ENCODE data around the gene UGT1A7. TPM values are rescaled to one million over a fixed set of nuclear protein-coding genes. Genes with fewer than 3 reads are reported as not detected.

The UGT1A7 gene
- total RNA-seq, 2 experiments from 2014 or later = not detected

GRCh38 chr2:233794128-233794658, 112.5 kb downstream of the UGT1A7 start:
- Mint-ChIP-seq H3K4me3 (no peak overlapping the region), H3K9me3 (no peaks in the 10 kb centered on the region), H3K4me1 (no peaks in the 10 kb centered on the region), H3K27ac (no peak overlapping the region), H3K27me3 (no peaks in the 10 kb centered on the region), H3K36me3 (ENCODE audit: low read depth) (no peaks in the 10 kb centered on the region)
- CTCF ChIA-PET = no interaction called here
- no peak for DNase-seq
- POLR2A ChIA-PET = no interaction called here

- Mint-ChIP-seq H3K4me3 (no peak overlapping the region), H3K9me3 (no peaks in the 10 kb centered on the region), H3K27me3 (no peaks in the 10 kb centered on the region), H3K27ac (no peak overlapping the region), H3K4me1 (no peaks in the 10 kb centered on the region), H3K36me3 (ENCODE audit: low read depth) (no peaks in the 10 kb centered on the region)
- peak; percentile 8 for DNase-seq
- POLR2A ChIA-PET = no interaction called here
- CTCF ChIA-PET = no interaction called here
Measured at GRCh38 chr2:233795735-233796171, 114.1 kb downstream of the UGT1A7 start.

GRCh38 chr2:233796254-233796653, 114.6 kb downstream of the UGT1A7 start:
- no peaks in the 10 kb centered on the region for H3K9me3 Mint-ChIP-seq
- H3K27ac Mint-ChIP-seq = no peak overlapping the region
- ChIA-PET CTCF (no interaction called here), POLR2A (no interaction called here)
- H3K4me3 Mint-ChIP-seq = no peak overlapping the region
- DNase-seq = no peak
- no peaks in the 10 kb centered on the region for H3K27me3 Mint-ChIP-seq
- H3K4me1 Mint-ChIP-seq = peaks cover 2% of the 10 kb centered on the region
- no peaks in the 10 kb centered on the region for H3K36me3 Mint-ChIP-seq (ENCODE audit: low read depth)

- peak; percentile 7 for DNase-seq
- CTCF ChIA-PET = no interaction called here
Measured at GRCh38 chr2:233798335-233799086, 116.8 kb downstream of the UGT1A7 start.

GRCh38 chr2:233799087-233799665, 117.5 kb downstream of the UGT1A7 start:
- no peak overlapping the region for H3K27ac Mint-ChIP-seq
- POLR2A ChIA-PET = no interaction called here

More at GRCh38 chr2:233798335-233799086, 116.8 kb downstream of the UGT1A7 start:
- Mint-ChIP-seq H3K27ac (no peak overlapping the region), H3K4me3 (no peak overlapping the region), H3K27me3 (no peaks in the 10 kb centered on the region), H3K4me1 (peaks cover 4% of the 10 kb centered on the region), H3K9me3 (no peaks in the 10 kb centered on the region), H3K36me3 (ENCODE audit: low read depth) (no peaks in the 10 kb centered on the region)
- POLR2A ChIA-PET = no interaction called here

DNA sequence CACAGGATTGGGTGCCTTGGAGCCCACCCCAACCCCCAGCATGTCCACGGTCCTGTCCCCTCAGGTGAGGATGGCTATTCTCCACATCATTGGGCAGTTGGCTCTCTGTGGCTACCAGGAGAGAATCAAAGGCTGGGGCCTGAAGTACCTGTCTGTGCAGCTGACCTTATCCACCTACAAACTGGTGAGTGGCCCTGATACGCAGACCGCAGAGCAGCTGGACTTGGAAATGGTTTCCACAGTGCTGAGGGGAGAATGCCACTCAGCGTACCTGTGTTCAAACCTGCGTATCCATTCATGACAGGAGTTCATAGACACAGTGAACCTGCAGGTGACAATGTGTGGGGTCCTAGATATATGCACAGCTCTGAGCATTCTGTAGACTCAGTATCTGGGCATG, 118.0 kb downstream of the UGT1A7 start:
- Mint-ChIP-seq H3K36me3 (ENCODE audit: low read depth) (no peaks in the 10 kb centered on the region), H3K4me1 (peaks cover 4% of the 10 kb centered on the region), H3K4me3 (no peak overlapping the region), H3K27me3 (no peaks in the 10 kb centered on the region), H3K27ac (no peak overlapping the region), H3K9me3 (no peaks in the 10 kb centered on the region)
- CTCF ChIA-PET = no interaction called here
- POLR2A ChIA-PET = no interaction called here
- DNase-seq = peak; percentile 9

More at GRCh38 chr2:233799087-233799665, 117.5 kb downstream of the UGT1A7 start:
- Mint-ChIP-seq H3K27me3 (no peaks in the 10 kb centered on the region), H3K4me1 (peaks cover 4% of the 10 kb centered on the region), H3K9me3 (no peaks in the 10 kb centered on the region), H3K36me3 (ENCODE audit: low read depth) (no peaks in the 10 kb centered on the region), H3K4me3 (no peak overlapping the region)
- CTCF ChIA-PET = no interaction called here
- DNase-seq = peak; percentile 7

DNA sequence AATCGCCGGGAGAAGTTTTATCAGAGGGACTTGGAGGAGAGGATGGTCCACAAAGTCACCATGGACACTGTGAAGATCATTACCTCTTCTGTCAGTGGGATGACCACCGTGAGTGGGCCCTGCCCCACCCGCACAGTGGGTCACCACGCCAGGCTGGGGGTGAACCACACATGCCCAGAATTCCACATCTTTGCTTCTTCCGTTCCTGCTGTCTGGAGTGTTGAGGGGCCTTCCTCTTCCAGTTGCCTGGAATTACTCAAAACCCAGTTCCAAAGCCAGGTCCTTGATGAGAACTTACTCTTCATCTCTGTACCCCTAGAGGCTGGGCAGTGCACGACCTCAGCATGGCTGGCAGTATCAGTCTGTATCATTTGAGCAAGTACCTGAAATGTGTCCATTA, 118.5 kb downstream of the UGT1A7 start:
- POLR2A ChIA-PET = no interaction called here

GRCh38 chr2:233801357-233802131, 119.8 kb downstream of the UGT1A7 start:
- H3K27ac Mint-ChIP-seq = no peak overlapping the region
- no peak overlapping the region for H3K4me3 Mint-ChIP-seq
- CTCF ChIA-PET = no interaction called here
- H3K9me3 Mint-ChIP-seq = no peaks in the 10 kb centered on the region
- H3K27me3 Mint-ChIP-seq = peaks cover 7% of the 10 kb centered on the region
- DNase-seq = peak; percentile 17
- no peaks in the 10 kb centered on the region for H3K36me3 Mint-ChIP-seq (ENCODE audit: low read depth)
- POLR2A ChIA-PET = no interaction called here
- peaks cover 4% of the 10 kb centered on the region for H3K4me1 Mint-ChIP-seq

More for the DNA sequence above, 118.5 kb downstream of the UGT1A7 start:
- Mint-ChIP-seq H3K4me3 (no peak overlapping the region), H3K4me1 (peaks cover 4% of the 10 kb centered on the region), H3K9me3 (no peaks in the 10 kb centered on the region), H3K36me3 (ENCODE audit: low read depth) (no peaks in the 10 kb centered on the region), H3K27me3 (peaks cover 4% of the 10 kb centered on the region), H3K27ac (no peak overlapping the region)
- CTCF ChIA-PET = no interaction called here
- peak; percentile 7 for DNase-seq

DNA sequence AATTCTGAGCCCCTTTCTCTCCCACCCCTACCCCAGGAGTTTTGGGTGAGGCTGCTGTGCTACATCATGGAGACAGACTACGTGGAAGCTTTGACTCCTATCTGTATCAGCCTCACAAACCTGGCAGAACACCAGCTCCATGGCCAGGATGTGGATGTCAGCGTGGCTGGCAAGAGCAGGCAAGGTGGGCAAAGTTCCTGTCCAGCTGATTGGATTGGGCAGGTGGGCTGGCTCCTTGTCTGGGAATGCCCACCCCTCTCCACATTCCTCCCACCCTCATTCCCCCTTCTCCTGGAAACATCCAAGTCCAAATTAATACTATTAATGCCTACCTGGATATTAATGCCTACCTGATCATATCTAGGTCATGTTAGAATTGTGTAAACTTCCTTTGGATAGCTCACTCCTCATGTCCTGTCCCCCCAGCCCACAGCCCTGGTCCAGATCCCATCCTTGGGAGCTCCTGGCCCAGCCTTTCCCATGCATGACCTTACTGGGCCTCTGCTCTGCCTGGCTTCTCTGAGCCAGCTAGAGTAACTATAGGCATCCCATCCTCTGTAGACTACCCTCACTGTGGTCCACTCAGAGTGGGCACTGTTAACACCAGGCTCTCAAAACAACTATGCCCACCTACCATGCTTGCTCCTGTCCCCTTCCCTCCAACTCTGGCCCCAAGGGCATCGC, 120.6 kb downstream of the UGT1A7 start:
- Mint-ChIP-seq H3K9me3 (no peaks in the 10 kb centered on the region), H3K27me3 (peaks cover 7% of the 10 kb centered on the region), H3K27ac (no peak overlapping the region), H3K36me3 (ENCODE audit: low read depth) (no peaks in the 10 kb centered on the region), H3K4me3 (no peak overlapping the region), H3K4me1 (peaks cover 4% of the 10 kb centered on the region)
- DNase-seq = no peak
- ChIA-PET POLR2A (no interaction called here), CTCF (no interaction called here)

GRCh38 chr2:233803292-233803911, 121.7 kb downstream of the UGT1A7 start:
- H3K27ac Mint-ChIP-seq = no peak overlapping the region
- peaks cover 4% of the 10 kb centered on the region for H3K4me1 Mint-ChIP-seq
- H3K4me3 Mint-ChIP-seq = no peak overlapping the region
- no peaks in the 10 kb centered on the region for H3K9me3 Mint-ChIP-seq
- DNase-seq = no peak
- H3K36me3 Mint-ChIP-seq (ENCODE audit: low read depth) = no peaks in the 10 kb centered on the region
- CTCF ChIA-PET = no interaction called here
- peaks cover 7% of the 10 kb centered on the region for H3K27me3 Mint-ChIP-seq
- POLR2A ChIA-PET = no interaction called here

DNA sequence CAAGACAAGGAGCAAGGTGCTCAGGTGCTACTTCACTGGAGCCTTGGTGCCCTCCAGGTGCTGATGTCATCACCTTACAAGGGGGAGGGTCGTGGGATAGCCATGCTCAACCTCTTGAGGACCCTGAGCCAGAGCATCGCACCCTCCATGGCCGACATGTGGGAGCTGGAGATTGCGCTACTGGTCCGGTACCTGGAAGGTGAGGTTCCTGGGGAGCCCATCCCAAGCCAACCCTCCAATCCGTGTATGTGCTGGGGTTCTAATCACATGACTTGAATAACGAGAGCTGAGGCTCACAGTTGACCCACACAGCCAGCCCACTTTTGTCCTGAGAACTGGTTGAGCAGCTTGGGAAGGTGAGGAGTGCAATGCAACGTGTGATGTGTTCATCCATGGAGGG, 122.3 kb downstream of the UGT1A7 start:
- H3K27me3 Mint-ChIP-seq = peaks cover 7% of the 10 kb centered on the region
- DNase-seq = peak; percentile 11
- H3K4me3 Mint-ChIP-seq = no peak overlapping the region
- H3K27ac Mint-ChIP-seq = no peak overlapping the region
- ChIA-PET POLR2A (no interaction called here), CTCF (no interaction called here)
- H3K36me3 Mint-ChIP-seq (ENCODE audit: low read depth) = no peaks in the 10 kb centered on the region
- no peaks in the 10 kb centered on the region for H3K9me3 Mint-ChIP-seq
- H3K4me1 Mint-ChIP-seq = peaks cover 4% of the 10 kb centered on the region

GRCh38 chr2:233807215-233807865, 125.6 kb downstream of the UGT1A7 start:
- Mint-ChIP-seq H3K36me3 (ENCODE audit: low read depth) (no peaks in the 10 kb centered on the region), H3K4me3 (no peak overlapping the region), H3K27ac (no peak overlapping the region), H3K9me3 (no peaks in the 10 kb centered on the region), H3K27me3 (peaks cover 13% of the 10 kb centered on the region), H3K4me1 (no peaks in the 10 kb centered on the region)
- DNase-seq = no peak
- CTCF ChIA-PET = no interaction called here
- POLR2A ChIA-PET = no interaction called here
